Body of pancreas (tissue), 4 donors: ENCODE results near the gene UTS2.

Experiments used
- POLR2A ChIP-seq, 3 donors: fragments of 450-650 bp; IDR thresholded peaks; one replicate each; pipeline ENCODE4 v1.6.1; 2016; ENCODE audit warnings: antibody characterized with exemption in 3 of 3, mild to moderate bottlenecking in 2 of 3
- TF ChIP-seq, protein P1 (sequence below), 7 experiments: fragments of 450-650 bp in 4 of 7; fragments of 200-600 bp in 3 of 7; sonication (generic) in 3 of 7; IDR thresholded peaks; one replicate each; pipeline ENCODE4 v1.5.1; 2016 to 2019; ENCODE audit warnings: antibody characterized with exemption in 7 of 7

GRCh38 chr1:7878027-7878426 lies 25.2 kb upstream of the UTS2 start:
- TF ChIP-seq, protein P1, sequence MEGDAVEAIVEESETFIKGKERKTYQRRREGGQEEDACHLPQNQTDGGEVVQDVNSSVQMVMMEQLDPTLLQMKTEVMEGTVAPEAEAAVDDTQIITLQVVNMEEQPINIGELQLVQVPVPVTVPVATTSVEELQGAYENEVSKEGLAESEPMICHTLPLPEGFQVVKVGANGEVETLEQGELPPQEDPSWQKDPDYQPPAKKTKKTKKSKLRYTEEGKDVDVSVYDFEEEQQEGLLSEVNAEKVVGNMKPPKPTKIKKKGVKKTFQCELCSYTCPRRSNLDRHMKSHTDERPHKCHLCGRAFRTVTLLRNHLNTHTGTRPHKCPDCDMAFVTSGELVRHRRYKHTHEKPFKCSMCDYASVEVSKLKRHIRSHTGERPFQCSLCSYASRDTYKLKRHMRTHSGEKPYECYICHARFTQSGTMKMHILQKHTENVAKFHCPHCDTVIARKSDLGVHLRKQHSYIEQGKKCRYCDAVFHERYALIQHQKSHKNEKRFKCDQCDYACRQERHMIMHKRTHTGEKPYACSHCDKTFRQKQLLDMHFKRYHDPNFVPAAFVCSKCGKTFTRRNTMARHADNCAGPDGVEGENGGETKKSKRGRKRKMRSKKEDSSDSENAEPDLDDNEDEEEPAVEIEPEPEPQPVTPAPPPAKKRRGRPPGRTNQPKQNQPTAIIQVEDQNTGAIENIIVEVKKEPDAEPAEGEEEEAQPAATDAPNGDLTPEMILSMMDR (IDR thresholded peaks at IDR 0.05): no peak
- no peak for TF ChIP-seq POLR2A (IDR thresholded peaks at IDR 0.05)
